Peyer's patch (tissue), 4 donors: ENCODE results near the gene GPR84. TPM values are rescaled to one million over a fixed set of nuclear protein-coding genes. Genes with fewer than 3 reads are reported as not detected.

Experiments used
- DNase-seq, 3 donors: peaks; one replicate each; pipeline ENCODE4 v3.0.0-alpha.2; 2017 to 2019
- H3K27ac ChIP-seq, 4 donors: fragments of 200-600 bp; sonication (generic); one replicate each; pipeline ENCODE4 v1.5.1; 2016 to 2019
- H3K27me3 ChIP-seq, 2 donors: fragments of 200-600 bp; sonication (generic); one replicate each; pipeline ENCODE4 v1.5.1; 2019
- H3K36me3 ChIP-seq, 3 donors: fragments of 200-600 bp; sonication (generic); one replicate each; pipeline ENCODE4 v1.5.1; 2016 to 2019
- H3K4me1 ChIP-seq, 4 donors: fragments of 200-600 bp; sonication (generic); one replicate each; pipeline ENCODE4 v1.5.1; 2016 to 2019
- H3K4me3 ChIP-seq, 4 donors: fragments of 200-600 bp; sonication (generic); 1 replicate in 3 of 4; 2 replicates in 1 of 4; pipeline ENCODE4 v1.5.1; 2016 to 2019; ENCODE audit warnings: mild to moderate bottlenecking in 1 of 4
- H3K9me3 ChIP-seq, 4 donors: fragments of 200-600 bp; sonication (generic); one replicate each; pipeline ENCODE4 v1.5.1; 2016 to 2019; ENCODE audit warnings: mild to moderate bottlenecking in 1 of 4
- CTCF ChIP-seq, 6 experiments: fragments of 450-650 bp in 4 of 6; fragments of 200-600 bp in 2 of 6; sonication (generic) in 1 of 6; IDR thresholded peaks; one replicate each; pipeline ENCODE4 v1.5.1; 2017 to 2019; ENCODE audit warnings: antibody characterized with exemption in 6 of 6, mild to moderate bottlenecking in 3 of 6, moderate library complexity in 1 of 6
- POLR2A ChIP-seq, 2 donors: fragments of 450-650 bp; IDR thresholded peaks; one replicate each; pipeline ENCODE4 v1.5.1; 2017; ENCODE audit warnings: antibody characterized with exemption in 2 of 2, mild to moderate bottlenecking in 2 of 2, moderate library complexity in 2 of 2
- total RNA-seq, 4 donors: library from RNA; depleted of rRNA; stranded (reverse); fragments of >200 nt; gene quantifications; one replicate each; pipeline ENCODE4 v1.1.0, GENCODE V29; 2016

The GPR84 gene
- total RNA-seq, 4 donors from 2014 or later: not detected

- TF ChIP-seq CTCF (IDR thresholded peaks at IDR 0.05): no peak
- TF ChIP-seq POLR2A (IDR thresholded peaks at IDR 0.05): no peak
- H3K27ac ChIP-seq: no peak overlapping the region
These were observed 3.9 kb upstream of the GPR84 start for GRCh38 chr12:54368025-54368708.

GRCh38 chr12:54363618-54364017, 668 bp downstream of the GPR84 start:
- no peak for TF ChIP-seq CTCF (IDR thresholded peaks at IDR 0.05)
- TF ChIP-seq POLR2A (IDR thresholded peaks at IDR 0.05): no peak
- no peaks in the 10 kb centered on the region for H3K27me3 ChIP-seq
- H3K4me1 ChIP-seq: peaks cover 0 to 13% (median 0%) of the 10 kb centered on the region in 4 donors
- no peak overlapping the region for H3K4me3 ChIP-seq
- no peak for DNase-seq
- no peaks in the 10 kb centered on the region for H3K9me3 ChIP-seq
- no peaks in the 10 kb centered on the region for H3K36me3 ChIP-seq
- no peak overlapping the region for H3K27ac ChIP-seq

More at GRCh38 chr12:54368025-54368708, 3.9 kb upstream of the GPR84 start:
- DNase-seq: no peak
- H3K27me3 ChIP-seq: no peaks in the 10 kb centered on the region
- no peaks in the 10 kb centered on the region for H3K9me3 ChIP-seq
- peak overlapping the region in 3 of 4 donors; percentile 2 to 42 (median 10) for H3K4me3 ChIP-seq
- H3K4me1 ChIP-seq: peaks cover 0 to 29% (median 0%) of the 10 kb centered on the region in 4 donors
- no peaks in the 10 kb centered on the region for H3K36me3 ChIP-seq

- Histone ChIP-seq H3K4me1 (peaks cover 0 to 13% (median 0%) of the 10 kb centered on the region in 4 donors), H3K36me3 (no peaks in the 10 kb centered on the region), H3K27ac (no peak overlapping the region), H3K27me3 (no peaks in the 10 kb centered on the region), H3K9me3 (no peaks in the 10 kb centered on the region), H3K4me3 (no peak overlapping the region)
- TF ChIP-seq CTCF (IDR thresholded peaks at IDR 0.05) (no peak), POLR2A (IDR thresholded peaks at IDR 0.05) (no peak)
- DNase-seq: no peak
These were observed 1.2 kb downstream of the GPR84 start for GRCh38 chr12:54363047-54363446.

- H3K27me3 ChIP-seq: no peaks in the 10 kb centered on the region
- peak; percentile 70 to 90 (median 83) for DNase-seq
- H3K36me3 ChIP-seq: no peaks in the 10 kb centered on the region
- peaks cover 0 to 18% (median 0%) of the 10 kb centered on the region in 4 donors for H3K4me1 ChIP-seq
- no peak overlapping the region for H3K27ac ChIP-seq
- H3K4me3 ChIP-seq: no peak overlapping the region
- TF ChIP-seq CTCF (IDR thresholded peaks at IDR 0.05): peak; percentile 26 to 83 (median 72)
- TF ChIP-seq POLR2A (IDR thresholded peaks at IDR 0.05): no peak
- H3K9me3 ChIP-seq: no peaks in the 10 kb centered on the region
These were observed 3.4 kb downstream of the GPR84 start for GRCh38 chr12:54360717-54361456.

GRCh38 chr12:54359762-54360351, 4.4 kb downstream of the GPR84 start:
- TF ChIP-seq POLR2A (IDR thresholded peaks at IDR 0.05) (no peak), CTCF (IDR thresholded peaks at IDR 0.05) (no peak)
- Histone ChIP-seq H3K36me3 (no peaks in the 10 kb centered on the region), H3K9me3 (no peaks in the 10 kb centered on the region), H3K4me1 (peaks cover 0 to 18% (median 0%) of the 10 kb centered on the region in 4 donors), H3K27ac (peak overlapping the region; percentile 62 to 77 (median 73)), H3K4me3 (peak overlapping the region; percentile 47 to 65 (median 57)), H3K27me3 (no peaks in the 10 kb centered on the region)
- no peak for DNase-seq
